Liver (tissue), 3 donors: ENCODE results near the gene LPP.

Experiments used
- GABPA ChIP-seq, 2 donors: IDR thresholded peaks in 1 of 2; conservative IDR thresholded peaks in 1 of 2; 2 replicates each; pipeline ENCODE4 v1.6.1; 2016; ENCODE audit warnings: antibody characterized with exemption in 2 of 2, mild to moderate bottlenecking in 1 of 2, moderate library complexity in 1 of 2
- HNF4A ChIP-seq, 2 donors: conservative IDR thresholded peaks; 2 replicates each; pipeline ENCODE4 v1.6.1; 2016; ENCODE audit warnings: antibody characterized with exemption in 2 of 2, mild to moderate bottlenecking in 2 of 2
- HNF4G ChIP-seq: IDR thresholded peaks from 2 replicates; pipeline ENCODE4 v1.6.1; 2016; ENCODE audit warnings: antibody characterized with exemption
- JUND ChIP-seq, 2 donors: IDR thresholded peaks; 2 replicates each; pipeline ENCODE4 v1.6.1; 2016; ENCODE audit warnings: antibody characterized with exemption in 2 of 2
- RAD21 ChIP-seq, 2 donors: IDR thresholded peaks; 2 replicates each; pipeline ENCODE4 v1.6.1; 2016; ENCODE audit warnings: antibody characterized with exemption in 2 of 2, mild to moderate bottlenecking in 2 of 2
- TAF1 ChIP-seq: conservative IDR thresholded peaks from 2 replicates; pipeline ENCODE4 v1.6.1; 2016; ENCODE audit warnings: antibody characterized with exemption, mild to moderate bottlenecking
- TF ChIP-seq, protein P1 (sequence below): fragments of 150-350 bp; IDR thresholded peaks from 2 replicates; pipeline ENCODE4 v1.5.1; 2017; ENCODE audit warnings: improper control_type of control experiment, low read depth, low read length; ENCODE audit not compliant: missing input control
- TF ChIP-seq, protein P2 (sequence below): IDR thresholded peaks from 2 replicates; pipeline ENCODE4 v1.6.1; 2016; ENCODE audit warnings: antibody characterized with exemption
- TF ChIP-seq, protein P3 (sequence below): IDR thresholded peaks from 2 replicates; pipeline ENCODE4 v1.6.1; 2016; ENCODE audit warnings: antibody characterized with exemption
- TF ChIP-seq, protein P4 (sequence below): IDR thresholded peaks from 2 replicates; pipeline ENCODE4 v1.6.1; 2016; ENCODE audit warnings: antibody characterized with exemption
- donor health status: healthy.
- donor health status: healthy.

DNA sequence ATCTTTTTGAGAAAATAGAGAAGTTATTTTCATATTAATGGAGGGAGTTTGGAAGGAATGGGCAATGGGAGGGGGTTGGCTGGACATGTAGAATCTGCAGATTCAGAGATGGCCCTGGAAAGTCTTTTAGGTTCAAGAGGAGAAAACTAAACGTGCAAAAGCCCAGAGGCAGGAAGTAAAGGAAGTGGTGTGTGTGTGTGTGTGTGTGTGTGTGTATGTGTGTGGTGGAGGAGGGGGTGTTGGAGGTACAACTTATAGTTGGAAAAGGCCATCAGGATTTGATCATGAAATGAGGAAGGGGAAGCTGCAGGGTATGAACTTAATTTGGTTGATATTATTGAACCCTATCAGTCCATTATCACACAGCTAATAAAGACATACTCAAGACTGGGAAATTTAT lies 5.6 kb upstream of the LPP start:
- TF ChIP-seq HNF4A (conservative IDR thresholded peaks at IDR 0.05) (no peak), TAF1 (no peak), JUND (IDR thresholded peaks at IDR 0.05) (no peak), RAD21 (IDR thresholded peaks at IDR 0.05) (no peak), HNF4G (no peak), GABPA (IDR thresholded peaks at IDR 0.05 in 1 of 2, conservative IDR thresholded peaks at IDR 0.05 in 1 of 2) (no peak)
- TF ChIP-seq, protein P1, sequence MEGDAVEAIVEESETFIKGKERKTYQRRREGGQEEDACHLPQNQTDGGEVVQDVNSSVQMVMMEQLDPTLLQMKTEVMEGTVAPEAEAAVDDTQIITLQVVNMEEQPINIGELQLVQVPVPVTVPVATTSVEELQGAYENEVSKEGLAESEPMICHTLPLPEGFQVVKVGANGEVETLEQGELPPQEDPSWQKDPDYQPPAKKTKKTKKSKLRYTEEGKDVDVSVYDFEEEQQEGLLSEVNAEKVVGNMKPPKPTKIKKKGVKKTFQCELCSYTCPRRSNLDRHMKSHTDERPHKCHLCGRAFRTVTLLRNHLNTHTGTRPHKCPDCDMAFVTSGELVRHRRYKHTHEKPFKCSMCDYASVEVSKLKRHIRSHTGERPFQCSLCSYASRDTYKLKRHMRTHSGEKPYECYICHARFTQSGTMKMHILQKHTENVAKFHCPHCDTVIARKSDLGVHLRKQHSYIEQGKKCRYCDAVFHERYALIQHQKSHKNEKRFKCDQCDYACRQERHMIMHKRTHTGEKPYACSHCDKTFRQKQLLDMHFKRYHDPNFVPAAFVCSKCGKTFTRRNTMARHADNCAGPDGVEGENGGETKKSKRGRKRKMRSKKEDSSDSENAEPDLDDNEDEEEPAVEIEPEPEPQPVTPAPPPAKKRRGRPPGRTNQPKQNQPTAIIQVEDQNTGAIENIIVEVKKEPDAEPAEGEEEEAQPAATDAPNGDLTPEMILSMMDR = no peak
- TF ChIP-seq, protein P2, sequence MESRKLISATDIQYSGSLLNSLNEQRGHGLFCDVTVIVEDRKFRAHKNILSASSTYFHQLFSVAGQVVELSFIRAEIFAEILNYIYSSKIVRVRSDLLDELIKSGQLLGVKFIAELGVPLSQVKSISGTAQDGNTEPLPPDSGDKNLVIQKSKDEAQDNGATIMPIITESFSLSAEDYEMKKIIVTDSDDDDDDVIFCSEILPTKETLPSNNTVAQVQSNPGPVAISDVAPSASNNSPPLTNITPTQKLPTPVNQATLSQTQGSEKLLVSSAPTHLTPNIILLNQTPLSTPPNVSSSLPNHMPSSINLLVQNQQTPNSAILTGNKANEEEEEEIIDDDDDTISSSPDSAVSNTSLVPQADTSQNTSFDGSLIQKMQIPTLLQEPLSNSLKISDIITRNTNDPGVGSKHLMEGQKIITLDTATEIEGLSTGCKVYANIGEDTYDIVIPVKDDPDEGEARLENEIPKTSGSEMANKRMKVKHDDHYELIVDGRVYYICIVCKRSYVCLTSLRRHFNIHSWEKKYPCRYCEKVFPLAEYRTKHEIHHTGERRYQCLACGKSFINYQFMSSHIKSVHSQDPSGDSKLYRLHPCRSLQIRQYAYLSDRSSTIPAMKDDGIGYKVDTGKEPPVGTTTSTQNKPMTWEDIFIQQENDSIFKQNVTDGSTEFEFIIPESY = no peak
- TF ChIP-seq, protein P3, sequence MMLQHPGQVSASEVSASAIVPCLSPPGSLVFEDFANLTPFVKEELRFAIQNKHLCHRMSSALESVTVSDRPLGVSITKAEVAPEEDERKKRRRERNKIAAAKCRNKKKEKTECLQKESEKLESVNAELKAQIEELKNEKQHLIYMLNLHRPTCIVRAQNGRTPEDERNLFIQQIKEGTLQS = no peak
- TF ChIP-seq, protein P4, sequence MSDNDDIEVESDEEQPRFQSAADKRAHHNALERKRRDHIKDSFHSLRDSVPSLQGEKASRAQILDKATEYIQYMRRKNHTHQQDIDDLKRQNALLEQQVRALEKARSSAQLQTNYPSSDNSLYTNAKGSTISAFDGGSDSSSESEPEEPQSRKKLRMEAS = no peak
